Fibroblast of villous mesenchyme (primary cell): ENCODE measurements around the gene KCNK15. TPM values are rescaled to one million over a fixed set of nuclear protein-coding genes. Genes with fewer than 3 reads are reported as not detected.
"Not testable (repeated sequence)": the region's sequence is repeated elsewhere in the genome, so short reads cannot be mapped to it uniquely, and the experiment has no call there.

ENCODE experiments used
- DNase-seq: peaks from one replicate; pipeline ENCODE4 v3.0.0-alpha.2; 2010; ENCODE audit warnings: low read depth
- H3K4me3 ChIP-seq: 2 replicates; pipeline ENCODE4 v1.5.1; 2011; ENCODE audit warnings: low read depth, mild to moderate bottlenecking, low read length
- CTCF ChIP-seq: IDR thresholded peaks from 2 replicates; pipeline ENCODE4 v1.5.1; 2012; ENCODE audit warnings: low read depth, mild to moderate bottlenecking, low read length; ENCODE audit not compliant: insufficient read depth
- total RNA-seq: library from RNA; depleted of rRNA; stranded (reverse); fragments of >200 nt; gene quantifications from 2 replicates; pipeline ENCODE4 v1.2.3, GENCODE V29; 2012

The KCNK15 gene
- total RNA-seq, 1 donor: 1.7 TPM

- no peak overlapping the region for H3K4me3 ChIP-seq
- DNase-seq: no peak
- no peak for TF ChIP-seq CTCF
Observed at GRCh38 chr20:44756956-44757355, 11.3 kb downstream of the KCNK15 start.

GRCh38 chr20:44758247-44759101, 12.8 kb downstream of the KCNK15 start:
- no peak overlapping the region for H3K4me3 ChIP-seq
- DNase-seq: no peak
- TF ChIP-seq CTCF: no peak

GRCh38 chr20:44759595-44759994, 13.9 kb downstream of the KCNK15 start:
- no peak for TF ChIP-seq CTCF
- no peak for DNase-seq
- H3K4me3 ChIP-seq: no peak overlapping the region

- DNase-seq: no peak
- no peak overlapping the region for H3K4me3 ChIP-seq
- TF ChIP-seq CTCF: no peak
Observed at GRCh38 chr20:44761423-44761822, 15.8 kb downstream of the KCNK15 start.

- no peak for TF ChIP-seq CTCF
- no peak for DNase-seq
Observed at GRCh38 chr20:44762466-44763140, 16.9 kb downstream of the KCNK15 start.

GRCh38 chr20:44763798-44764197, 18.1 kb downstream of the KCNK15 start:
- not testable (repeated sequence) for DNase-seq

More at GRCh38 chr20:44762466-44763140, 16.9 kb downstream of the KCNK15 start:
- H3K4me3 ChIP-seq: no peak overlapping the region

GRCh38 chr20:44765091-44765490, 19.4 kb downstream of the KCNK15 start:
- H3K4me3 ChIP-seq: no peak overlapping the region
- DNase-seq: no peak
- no peak for TF ChIP-seq CTCF

More at GRCh38 chr20:44763798-44764197, 18.1 kb downstream of the KCNK15 start:
- H3K4me3 ChIP-seq: not testable (repeated sequence)
